NK-92 (cell line): Measurements from ENCODE around the gene COPS7B.
"Not testable (repeated sequence)": the region's sequence is repeated elsewhere in the genome, so short reads cannot be mapped to it uniquely, and the experiment has no call there.

Experiments used
- DNase-seq: peaks from one replicate; lab custom pipeline; 2025; ENCODE audit not compliant: unreplicated experiment; lab: John Stamatoyannopoulos, UW

The COPS7B gene

GRCh38 chr2:231786177-231786916 is at the start of gene COPS7B:
Gene COPS7B, plus strand, starts transcription at chr2:231786445. Its CDS starts 2,126 bp downstream, at chr2:231788571.
- no peak for DNase-seq

- no peak for DNase-seq
These were observed 48.5 kb upstream of the COPS7B start for GRCh38 chr2:231737761-231738160.

- no peak for DNase-seq
These were observed 42.7 kb upstream of the COPS7B start for GRCh38 chr2:231743376-231744116.

GRCh38 chr2:231745303-231746038 is 40.8 kb upstream of the COPS7B start:
- DNase-seq: no peak

- DNase-seq: not testable (repeated sequence)
These were observed 37.9 kb upstream of the COPS7B start for GRCh38 chr2:231748153-231748896.

GRCh38 chr2:231749016-231749415 is 37.2 kb upstream of the COPS7B start:
- not testable (repeated sequence) for DNase-seq

GRCh38 chr2:231751042-231751815 is 35.0 kb upstream of the COPS7B start:
- no peak for DNase-seq

GRCh38 chr2:231752061-231752460 is 34.2 kb upstream of the COPS7B start:
- no peak for DNase-seq

- no peak for DNase-seq
These were observed 24.5 kb upstream of the COPS7B start for GRCh38 chr2:231761735-231762134.

- DNase-seq: no peak
These were observed 22.1 kb upstream of the COPS7B start for GRCh38 chr2:231764124-231764523.

- no peak for DNase-seq
These were observed 21.5 kb upstream of the COPS7B start for GRCh38 chr2:231764760-231765159.

GRCh38 chr2:231765496-231765929 is 20.7 kb upstream of the COPS7B start:
- no peak for DNase-seq

GRCh38 chr2:231769170-231770136 is 16.8 kb upstream of the COPS7B start:
- no peak for DNase-seq

GRCh38 chr2:231780123-231780908 is 5.9 kb upstream of the COPS7B start:
- DNase-seq: no peak

- DNase-seq: peak; percentile 77
These were observed 5.1 kb upstream of the COPS7B start, which contains the start of gene PDE6D for GRCh38 chr2:231780909-231781797. Gene PDE6D, minus strand, starts transcription at chr2:231781282. Its CDS starts 168 bp downstream, at chr2:231781114.

- DNase-seq: no peak
These were observed 4.2 kb upstream of the COPS7B start for GRCh38 chr2:231781798-231782726.
